ENCODE data around the gene ST6GAL1. TPM values are rescaled to one million over a fixed set of nuclear protein-coding genes. Genes with fewer than 3 reads are reported as not detected.
"Not testable (repeated sequence)": the region's sequence is repeated elsewhere in the genome, so short reads cannot be mapped to it uniquely, and the experiment has no call there.

ST6GAL1 gene
- total RNA-seq, 2 experiments from 2014 or later = 84.6 to 99.2 TPM

DNA sequence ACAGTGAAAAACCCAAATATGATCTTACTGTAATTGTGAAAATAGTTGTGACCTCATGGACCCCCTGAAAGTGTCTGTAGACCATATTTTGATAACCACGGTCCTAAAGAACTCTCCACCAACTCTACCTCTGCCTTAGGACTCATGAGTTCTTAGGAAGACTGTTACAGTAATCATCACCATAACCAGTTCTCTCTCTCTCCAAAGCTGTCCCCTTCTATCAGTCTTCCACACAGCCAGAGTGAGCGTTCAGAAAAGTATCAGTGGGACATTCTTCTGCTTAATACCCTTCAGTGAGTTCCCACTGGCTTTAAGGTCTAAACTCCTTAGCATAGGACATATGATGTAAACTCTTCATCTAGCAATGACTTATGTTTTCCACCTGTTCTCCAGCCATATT, 27.6 kb upstream of the ST6GAL1 start:
- H3K27ac Mint-ChIP-seq = peak overlapping the region; percentile 7
- TF ChIP-seq, protein P1, sequence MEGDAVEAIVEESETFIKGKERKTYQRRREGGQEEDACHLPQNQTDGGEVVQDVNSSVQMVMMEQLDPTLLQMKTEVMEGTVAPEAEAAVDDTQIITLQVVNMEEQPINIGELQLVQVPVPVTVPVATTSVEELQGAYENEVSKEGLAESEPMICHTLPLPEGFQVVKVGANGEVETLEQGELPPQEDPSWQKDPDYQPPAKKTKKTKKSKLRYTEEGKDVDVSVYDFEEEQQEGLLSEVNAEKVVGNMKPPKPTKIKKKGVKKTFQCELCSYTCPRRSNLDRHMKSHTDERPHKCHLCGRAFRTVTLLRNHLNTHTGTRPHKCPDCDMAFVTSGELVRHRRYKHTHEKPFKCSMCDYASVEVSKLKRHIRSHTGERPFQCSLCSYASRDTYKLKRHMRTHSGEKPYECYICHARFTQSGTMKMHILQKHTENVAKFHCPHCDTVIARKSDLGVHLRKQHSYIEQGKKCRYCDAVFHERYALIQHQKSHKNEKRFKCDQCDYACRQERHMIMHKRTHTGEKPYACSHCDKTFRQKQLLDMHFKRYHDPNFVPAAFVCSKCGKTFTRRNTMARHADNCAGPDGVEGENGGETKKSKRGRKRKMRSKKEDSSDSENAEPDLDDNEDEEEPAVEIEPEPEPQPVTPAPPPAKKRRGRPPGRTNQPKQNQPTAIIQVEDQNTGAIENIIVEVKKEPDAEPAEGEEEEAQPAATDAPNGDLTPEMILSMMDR (IDR thresholded peaks at IDR 0.05) = no peak
- intact Hi-C loops (cut with micrococcal nuclease) = no loop called here
- H3K36me3 Mint-ChIP-seq (ENCODE audit: low read depth) = peaks cover 30% of the 10 kb centered on the region
- no peaks in the 10 kb centered on the region for H3K27me3 Mint-ChIP-seq
- ChIA-PET POLR2A (interaction anchor here (0.7 kb wide), 1 partner anchor 13 kb away, joined by 3 read pairs; no protein-coding TSS in a partner anchor), CTCF (no interaction called here)
- peaks cover 44% of the 10 kb centered on the region for H3K9me3 Mint-ChIP-seq
- DNase-seq (no peak), ATAC-seq (no peak)
- peaks cover 19% of the 10 kb centered on the region for H3K4me1 Mint-ChIP-seq (ENCODE audit: low read depth)
- no peak overlapping the region for H3K4me3 Mint-ChIP-seq

DNA sequence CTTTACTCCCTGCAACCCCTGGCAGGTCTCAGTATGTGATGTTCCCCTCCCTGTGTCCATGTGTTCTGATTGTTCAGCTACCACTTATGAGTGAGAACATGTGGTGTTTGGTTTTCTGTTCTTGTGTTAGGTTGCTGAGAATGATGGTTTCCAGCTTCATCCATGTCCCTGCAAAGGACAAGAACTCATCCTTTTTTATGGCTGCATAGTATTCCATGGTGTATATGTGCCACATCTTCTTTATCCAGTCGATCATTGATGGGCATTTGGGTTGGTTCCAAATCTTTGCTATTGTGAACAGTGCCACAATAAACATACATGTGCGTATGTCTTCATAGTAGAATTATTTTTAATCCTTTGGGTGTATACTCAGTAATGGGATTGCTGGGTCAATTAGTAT, 26.6 kb upstream of the ST6GAL1 start:
- DNase-seq; ATAC-seq; intact Hi-C loops (cut with micrococcal nuclease); H3K27me3 Mint-ChIP-seq; H3K4me3 Mint-ChIP-seq; H3K27ac Mint-ChIP-seq; CTCF ChIA-PET: not testable (repeated sequence)
- Mint-ChIP-seq H3K4me1 (ENCODE audit: low read depth) (peaks cover 27% of the 10 kb centered on the region), H3K9me3 (peaks cover 49% of the 10 kb centered on the region), H3K36me3 (ENCODE audit: low read depth) (peaks cover 33% of the 10 kb centered on the region)
- POLR2A ChIA-PET = interaction anchor here (0.7 kb wide), 1 partner anchor 12 kb away, joined by 3 read pairs; no protein-coding TSS in a partner anchor

- ATAC-seq; DNase-seq; intact Hi-C loops (cut with micrococcal nuclease); H3K4me3 Mint-ChIP-seq; H3K27me3 Mint-ChIP-seq; CTCF ChIA-PET; H3K27ac Mint-ChIP-seq; POLR2A ChIA-PET: not testable (repeated sequence)
- H3K4me1 Mint-ChIP-seq (ENCODE audit: low read depth) = peaks cover 25% of the 10 kb centered on the region
- peaks cover 49% of the 10 kb centered on the region for H3K9me3 Mint-ChIP-seq
- peaks cover 33% of the 10 kb centered on the region for H3K36me3 Mint-ChIP-seq (ENCODE audit: low read depth)
Observed at GRCh38 chr3:186907075-186907474, 23.3 kb upstream of the ST6GAL1 start.

GRCh38 chr3:186909078-186909853, 21.1 kb upstream of the ST6GAL1 start:
- POLR2A ChIA-PET = interaction anchor here (0.6 to 1.8 kb wide), 4 partner anchors 23 to 117 kb away, joined by 3 to 5 read pairs (median 4); no protein-coding TSS in a partner anchor

DNA sequence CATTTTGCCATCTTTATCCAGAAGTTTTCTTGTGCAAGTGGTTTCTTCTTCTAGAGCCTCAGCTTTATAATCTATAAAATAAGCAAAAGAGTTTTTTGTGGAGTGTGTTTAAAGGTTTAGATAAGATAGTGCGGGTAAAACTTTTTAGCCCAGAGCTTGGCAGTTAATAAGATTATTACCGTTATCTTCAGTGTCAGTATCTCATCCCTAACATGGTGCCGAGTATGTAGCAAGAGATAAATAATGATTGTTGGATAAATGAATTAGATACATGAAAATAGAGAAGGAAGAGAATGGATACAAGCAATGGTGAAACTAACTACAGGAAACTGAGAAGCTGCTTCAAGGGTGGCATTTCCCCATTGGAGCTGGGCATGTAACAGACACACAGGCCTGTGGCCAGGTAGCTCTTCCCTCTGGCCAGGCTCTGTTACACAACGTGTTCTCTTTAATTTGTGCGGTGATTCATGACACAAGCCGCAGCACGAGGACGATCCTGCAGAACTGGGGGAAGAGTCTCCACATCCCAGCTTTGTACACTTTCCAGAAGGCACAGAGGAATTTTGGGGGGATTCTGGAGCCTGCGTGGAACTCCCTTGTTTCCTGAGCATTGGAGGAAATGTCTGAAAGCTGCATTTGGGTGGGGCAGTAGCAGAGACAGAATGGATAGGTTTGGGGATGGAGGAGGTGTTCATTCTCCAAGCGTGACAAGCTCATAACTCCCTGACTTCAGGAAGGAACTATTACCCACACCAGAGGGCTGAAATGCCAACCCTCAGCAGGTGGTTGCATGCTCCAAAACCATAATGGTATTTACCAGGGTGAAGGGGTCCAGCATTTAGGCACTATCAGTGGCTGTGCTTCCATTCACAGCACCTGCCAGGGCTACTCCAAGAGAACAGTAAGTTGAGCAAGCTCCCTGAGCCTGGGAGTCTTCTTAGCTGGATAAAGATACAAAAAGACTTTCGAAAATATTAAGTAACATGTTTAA, 14.2 kb upstream of the ST6GAL1 start:
- peak; percentile 72 for ATAC-seq
- H3K4me1 Mint-ChIP-seq (ENCODE audit: low read depth) = peaks cover 42% of the 10 kb centered on the region
- H3K27me3 Mint-ChIP-seq = no peaks in the 10 kb centered on the region
- DNase-seq = peak; percentile 43
- CTCF ChIA-PET = interaction anchor here (0.8 to 1.6 kb wide), 6 partner anchors 12 to 94 kb away, joined by 3 to 7 read pairs (median 3); partner anchors contain the start of gene ST6GAL1
- peak overlapping the region; percentile 29 for H3K27ac Mint-ChIP-seq
- H3K4me3 Mint-ChIP-seq = no peak overlapping the region
- POLR2A ChIA-PET = interaction anchor here (0.6 to 1.2 kb wide), 6 partner anchors 10 to 109 kb away, joined by 3 to 4 read pairs (median 3); partner anchors contain the start of gene ST6GAL1
- no peaks in the 10 kb centered on the region for H3K9me3 Mint-ChIP-seq
- TF ChIP-seq, protein P1 (IDR thresholded peaks at IDR 0.05) = no peak
- intact Hi-C loops (cut with micrococcal nuclease) = no loop called here
- H3K36me3 Mint-ChIP-seq (ENCODE audit: low read depth) = peaks cover 3% of the 10 kb centered on the region

More at GRCh38 chr3:186909078-186909853, 21.1 kb upstream of the ST6GAL1 start:
- ATAC-seq (peak; percentile 91), DNase-seq (peak; percentile 91)
- Mint-ChIP-seq H3K36me3 (ENCODE audit: low read depth) (peaks cover 25% of the 10 kb centered on the region), H3K9me3 (peaks cover 36% of the 10 kb centered on the region), H3K4me1 (ENCODE audit: low read depth) (peaks cover 26% of the 10 kb centered on the region), H3K27ac (peak overlapping the region; percentile 95), H3K4me3 (peak overlapping the region; percentile 63), H3K27me3 (no peaks in the 10 kb centered on the region)
- TF ChIP-seq, protein P1 (IDR thresholded peaks at IDR 0.05) = no peak
- CTCF ChIA-PET = interaction anchor here (0.9 to 1.4 kb wide), 5 partner anchors 10 to 256 kb away, joined by 3 to 5 read pairs (median 3); no protein-coding TSS in a partner anchor
- intact Hi-C loops (cut with micrococcal nuclease) = no loop called here

Data from activated CD8-positive, alpha-beta T cell treated with anti-CD3 and anti-CD28 coated beads for 36 hours (primary cell).